Left kidney (tissue), 2 donors: ENCODE measurements around the gene PLAAT4. TPM values are rescaled to one million over a fixed set of nuclear protein-coding genes. Genes with fewer than 3 reads are reported as not detected.
"Not testable (repeated sequence)": the region's sequence is repeated elsewhere in the genome, so short reads cannot be mapped to it uniquely, and the experiment has no call there.

Source experiments
- DNase-seq: peaks from one replicate; pipeline ENCODE4 v3.0.0-alpha.2; 2013
- polyA plus RNA-seq: library from polyadenylated mRNA; unstranded; fragments of 120-200 nt; gene quantifications from one replicate; pipeline ENCODE4 v1.2.1, GENCODE V29; 2013; ENCODE audit not compliant: insufficient read length

The PLAAT4 gene
- polyA plus RNA-seq, 1 donor, result 8.2 TPM

- DNase-seq, result no peak
These were observed 27.9 kb upstream of the PLAAT4 start for GRCh38 chr11:63508745-63509144.

- DNase-seq, result no peak
These were observed 26.1 kb upstream of the PLAAT4 start for GRCh38 chr11:63510360-63511047.

DNA sequence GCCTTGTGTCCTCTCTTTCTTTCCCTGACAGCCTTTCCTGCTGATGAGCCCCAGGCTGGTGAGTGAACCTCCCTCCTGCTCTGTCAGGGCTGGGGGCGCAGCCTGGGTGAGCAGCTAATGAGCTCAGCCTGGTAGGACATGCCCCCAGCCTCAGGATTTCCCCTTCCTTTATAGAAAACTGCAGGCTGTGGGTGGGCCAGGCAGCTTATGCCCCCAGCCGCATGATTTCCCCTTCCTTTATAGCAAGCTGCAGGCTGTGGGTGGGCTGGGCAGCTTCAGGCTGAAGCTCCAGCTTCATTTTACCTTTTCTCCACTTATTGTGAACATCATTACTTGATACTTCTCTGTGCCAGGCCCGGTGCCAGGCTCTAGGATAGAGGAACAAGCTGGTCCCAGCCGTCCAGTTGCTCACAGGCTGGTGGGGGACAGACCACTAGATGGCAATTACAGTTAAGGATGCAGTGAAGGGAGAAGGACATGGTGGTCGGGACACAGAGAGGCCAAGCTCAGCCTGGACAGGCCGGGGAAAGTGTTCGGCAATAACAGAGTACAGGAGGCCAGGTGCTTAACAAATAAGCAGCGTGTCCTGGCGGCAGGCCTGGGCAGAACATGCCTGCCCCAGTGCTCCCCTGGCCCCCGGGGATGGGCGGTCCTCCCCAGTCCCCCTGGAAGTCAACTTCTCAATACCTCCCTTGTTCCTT, 25.4 kb upstream of the PLAAT4 start:
- no peak for DNase-seq

DNA sequence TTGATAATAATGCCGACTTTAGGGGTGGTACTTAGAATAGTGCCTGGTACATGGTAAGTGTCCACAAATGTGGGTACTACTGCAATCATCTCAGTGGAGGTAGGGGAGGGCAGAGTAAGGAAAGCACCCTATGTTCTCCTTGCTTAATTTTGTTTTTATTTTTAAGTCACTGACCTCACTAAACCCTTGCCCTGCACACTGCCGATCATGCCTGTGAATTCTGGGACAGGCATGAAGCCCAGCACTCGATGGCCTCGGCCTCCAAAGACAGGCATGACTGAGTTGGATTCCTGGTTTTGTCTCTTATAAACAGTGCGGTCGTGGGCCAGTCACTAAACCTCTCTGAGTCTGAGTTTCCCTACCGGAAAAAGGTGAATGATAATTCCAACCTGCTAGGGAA, 23.8 kb upstream of the PLAAT4 start:
- no peak for DNase-seq

- no peak for DNase-seq
These were observed 20.5 kb upstream of the PLAAT4 start for GRCh38 chr11:63516109-63516508.

DNA sequence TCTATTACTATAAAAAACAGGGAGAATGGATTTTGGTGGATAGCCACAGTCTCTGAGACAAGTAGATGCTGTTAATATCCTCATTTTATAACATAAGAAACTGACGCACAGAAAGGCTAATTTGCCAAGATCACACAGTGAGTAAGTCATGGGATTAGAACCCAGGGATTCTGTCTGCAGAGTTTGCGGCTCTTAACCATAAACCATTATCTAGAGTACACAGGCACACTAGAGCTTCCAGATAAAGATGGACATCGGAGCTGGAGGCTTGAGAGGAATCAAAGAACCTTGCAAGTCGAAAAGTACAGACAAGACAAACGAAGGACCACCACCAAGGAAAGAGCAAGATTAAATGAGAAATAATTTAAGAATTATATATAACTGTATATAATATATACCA, 19.5 kb upstream of the PLAAT4 start:
- DNase-seq, result no peak

GRCh38 chr11:63518548-63518947, 18.1 kb upstream of the PLAAT4 start:
- no peak for DNase-seq

DNA sequence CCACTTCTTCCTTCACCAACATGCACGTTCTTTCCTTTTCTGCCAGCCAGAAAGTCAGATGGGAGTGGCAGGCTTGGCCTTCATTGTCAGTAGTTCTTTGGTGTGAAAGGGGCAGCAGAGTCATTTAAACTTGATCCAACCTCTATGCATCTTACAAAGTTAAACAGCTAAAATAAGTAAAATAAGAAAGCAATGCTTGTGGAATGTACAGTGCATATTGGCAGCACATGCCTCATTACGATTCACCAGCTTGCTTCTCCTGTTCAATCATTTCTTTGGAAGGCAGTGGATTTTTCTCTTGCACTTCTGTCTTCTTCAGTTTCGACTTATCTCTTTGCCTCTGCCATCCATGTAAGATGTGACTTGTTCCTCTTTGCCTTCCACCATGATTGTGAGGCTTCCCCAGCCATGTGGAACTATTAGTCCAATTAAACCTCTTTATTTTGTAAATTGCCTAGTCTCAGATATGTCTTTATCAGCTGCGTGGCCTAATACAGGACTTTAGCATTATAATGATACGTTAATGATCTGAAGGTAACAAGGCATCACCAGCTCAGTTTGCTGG, 15.9 kb upstream of the PLAAT4 start:
- DNase-seq, result no peak

- DNase-seq, result no peak
These were observed 14.7 kb upstream of the PLAAT4 start for GRCh38 chr11:63521896-63522295.

DNA sequence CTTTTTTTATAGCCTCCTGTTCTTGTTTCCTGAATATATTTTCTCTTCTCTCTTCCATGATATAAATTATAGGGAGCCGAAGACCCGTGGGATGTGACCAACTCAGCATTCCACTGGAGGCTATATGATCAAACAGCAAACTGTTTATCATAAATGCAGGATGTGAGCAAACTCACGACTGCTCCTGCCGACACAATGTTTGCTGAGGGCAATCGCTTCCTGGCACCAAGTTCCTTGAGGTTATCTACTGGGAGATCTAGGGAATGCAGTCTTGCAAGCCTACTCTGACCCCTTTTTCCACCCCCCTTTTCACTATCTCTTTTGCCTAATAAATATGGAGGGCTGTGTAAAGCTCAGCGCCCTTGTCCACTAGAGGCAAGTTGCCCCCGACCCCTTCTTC, 13.5 kb upstream of the PLAAT4 start:
- DNase-seq, result no peak

- no peak for DNase-seq
These were observed 8.9 kb upstream of the PLAAT4 start for GRCh38 chr11:63527667-63528066.

DNA sequence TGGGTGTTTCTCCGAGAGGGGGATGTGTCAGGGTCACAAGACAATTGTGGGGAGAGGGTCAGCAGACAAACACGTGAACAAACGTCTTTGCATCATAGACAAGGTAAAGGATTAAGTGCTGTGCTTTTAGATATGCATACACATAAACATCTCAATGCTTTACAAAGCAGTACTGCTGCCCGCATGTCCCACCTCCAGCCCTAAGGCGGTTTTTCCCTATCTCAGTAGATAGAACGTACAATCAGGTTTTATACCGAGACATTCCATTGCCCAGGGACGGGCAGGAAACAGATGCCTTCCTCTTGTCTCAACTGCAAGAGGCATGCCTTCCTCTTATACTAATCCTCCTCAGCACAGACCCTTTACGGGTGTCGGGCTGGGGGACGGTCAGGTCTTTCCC, 8.5 kb upstream of the PLAAT4 start:
- not testable (repeated sequence) for DNase-seq

DNA sequence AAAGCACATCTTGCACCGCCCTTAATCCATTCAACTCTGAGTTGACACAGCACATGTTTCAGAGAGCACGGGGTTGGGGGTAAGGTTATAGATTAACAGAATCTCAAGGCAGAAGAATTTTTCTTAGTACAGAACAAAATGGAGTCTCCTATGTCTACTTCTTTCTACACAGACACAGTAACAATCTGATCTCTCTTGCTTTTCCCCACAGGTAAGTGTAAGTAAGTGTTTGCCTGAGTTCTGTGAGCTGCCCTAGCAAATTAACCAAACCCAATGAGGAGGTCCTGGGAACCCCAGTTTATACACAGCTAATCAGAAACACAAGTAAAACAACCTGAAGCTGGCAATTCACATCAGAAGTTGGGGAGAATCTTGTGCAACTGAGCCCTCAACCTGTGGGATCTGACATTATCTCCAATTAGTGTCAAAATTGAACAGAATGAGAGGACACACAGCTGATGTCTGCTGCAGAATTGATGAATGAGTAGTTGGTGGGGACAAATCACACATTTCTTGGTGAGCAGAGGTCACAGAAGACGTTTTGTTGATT, 7.8 kb upstream of the PLAAT4 start:
- not testable (repeated sequence) for DNase-seq

DNA sequence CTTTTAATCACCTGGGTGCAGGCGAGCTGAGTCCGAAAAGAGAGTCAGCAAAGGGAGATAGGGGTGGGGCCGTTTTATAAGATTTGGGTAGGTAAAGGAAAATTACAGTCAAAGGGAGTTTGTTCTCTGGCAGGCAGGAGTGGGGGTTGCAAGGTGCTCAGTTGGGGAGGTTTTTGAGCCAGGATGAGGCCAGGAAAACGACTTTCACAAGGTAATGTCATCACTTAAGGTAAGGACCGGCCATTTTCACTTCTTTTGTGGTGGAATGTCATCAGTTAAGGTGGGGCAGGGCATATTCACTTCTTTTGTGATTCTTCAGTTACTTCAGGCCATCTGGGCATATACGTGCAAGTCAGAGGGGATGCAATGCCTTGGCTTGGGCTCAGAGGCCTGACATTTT, 7.2 kb upstream of the PLAAT4 start:
- DNase-seq, result not testable (repeated sequence)

DNA sequence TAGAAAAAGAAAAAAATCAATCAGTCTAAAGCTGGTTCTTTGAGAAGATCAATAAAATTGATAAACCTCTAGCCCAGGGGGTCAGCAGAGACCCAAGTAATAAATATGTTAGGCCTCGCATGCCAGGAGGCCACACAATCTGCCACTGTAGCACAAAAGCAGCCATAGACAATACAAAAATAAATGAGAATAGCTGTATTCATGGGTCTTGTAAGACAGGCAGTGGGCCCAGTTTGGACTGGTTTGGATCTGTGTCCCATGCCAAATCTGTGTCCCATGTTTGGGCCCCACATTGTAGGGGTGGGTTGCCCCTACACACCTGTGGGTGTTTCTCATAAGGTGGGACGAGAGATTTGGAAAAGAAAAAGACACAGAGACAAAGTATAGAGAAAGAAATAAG, 6.6 kb upstream of the PLAAT4 start:
- DNase-seq, result no peak

DNA sequence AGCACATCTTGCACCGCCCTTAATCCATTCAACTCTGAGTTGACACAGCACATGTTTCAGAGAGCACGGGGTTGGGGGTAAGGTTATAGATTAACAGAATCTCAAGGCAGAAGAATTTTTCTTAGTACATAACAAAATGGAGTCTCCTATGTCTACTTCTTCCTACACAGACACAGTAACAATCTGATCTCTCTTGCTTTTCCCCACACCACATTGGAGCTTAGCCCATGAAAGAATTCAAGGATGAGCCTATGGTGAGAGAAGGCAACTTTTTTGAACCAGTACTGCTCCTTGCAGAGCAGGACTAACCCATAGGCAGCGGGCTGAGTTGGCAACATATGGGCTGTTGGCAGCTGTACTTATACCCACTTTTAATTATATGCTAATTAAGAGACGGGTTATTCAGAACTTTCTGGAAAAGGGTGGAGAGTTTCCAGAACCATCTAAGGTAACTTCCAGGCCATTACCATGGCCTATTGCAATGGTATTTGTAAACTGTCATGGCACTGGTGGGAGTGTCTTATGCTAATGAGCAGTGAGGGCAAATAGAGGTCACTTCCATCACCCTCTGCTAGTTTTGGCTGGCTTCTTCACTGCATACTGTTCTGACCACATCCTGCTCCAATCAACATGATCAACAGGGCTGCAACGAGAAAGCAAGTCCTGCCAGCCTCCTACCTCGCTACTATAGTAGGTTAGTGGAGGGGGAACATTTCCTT, 5.4 kb upstream of the PLAAT4 start:
- not testable (repeated sequence) for DNase-seq

- DNase-seq, result no peak
These were observed 4.5 kb upstream of the PLAAT4 start for GRCh38 chr11:63532117-63532516.

DNA sequence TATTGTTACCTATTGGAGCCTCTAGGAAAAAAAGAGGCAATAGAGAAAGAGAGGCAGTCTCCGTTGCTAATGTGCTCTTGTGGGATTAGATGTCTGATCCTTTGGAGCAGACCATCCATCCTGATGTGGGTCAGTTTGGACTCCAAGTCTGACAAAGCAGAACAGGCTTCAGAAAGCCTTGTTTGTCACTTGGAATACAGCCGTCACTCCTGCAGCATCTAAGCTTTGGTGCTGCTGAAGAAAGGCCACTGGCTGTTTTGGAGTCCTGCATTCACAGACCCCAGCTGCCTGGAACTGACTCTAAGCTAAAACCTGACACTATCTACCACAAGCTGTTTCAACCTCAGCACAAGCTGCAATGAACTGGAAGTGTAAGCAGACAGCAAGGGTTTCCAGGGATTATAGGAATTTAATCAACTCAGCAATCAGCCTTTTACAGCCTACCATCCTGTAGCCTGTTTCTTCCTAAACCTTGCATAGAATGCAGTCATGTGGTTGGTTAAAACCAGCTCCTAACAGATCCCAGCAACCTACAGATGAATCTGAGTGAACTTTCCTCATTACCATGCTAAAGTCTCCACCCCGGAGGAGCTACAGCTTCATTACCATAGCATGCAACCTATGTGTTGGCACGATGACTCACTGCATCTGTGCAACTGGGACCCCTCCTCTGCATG, 3.7 kb upstream of the PLAAT4 start:
- DNase-seq, result no peak

- no peak for DNase-seq
These were observed 2.5 kb upstream of the PLAAT4 start for GRCh38 chr11:63534076-63534475.

- DNase-seq, result no peak
These were observed 1.6 kb upstream of the PLAAT4 start for GRCh38 chr11:63534895-63535461.

- DNase-seq, result no peak
These were observed 874 bp upstream of the PLAAT4 start for GRCh38 chr11:63535734-63536133.
